Germinal center (tissue), 1 donor: ENCODE measurements around the gene ZSWIM8.
"Not testable (repeated sequence)": the region's sequence is repeated elsewhere in the genome, so short reads cannot be mapped to it uniquely, and the experiment has no call there.

Experiments used
- DNase-seq: peaks from one replicate; pipeline ENCODE4 v3.0.0; 2012; ENCODE audit warnings: mixed read lengths, low spot score

The ZSWIM8 gene

DNA sequence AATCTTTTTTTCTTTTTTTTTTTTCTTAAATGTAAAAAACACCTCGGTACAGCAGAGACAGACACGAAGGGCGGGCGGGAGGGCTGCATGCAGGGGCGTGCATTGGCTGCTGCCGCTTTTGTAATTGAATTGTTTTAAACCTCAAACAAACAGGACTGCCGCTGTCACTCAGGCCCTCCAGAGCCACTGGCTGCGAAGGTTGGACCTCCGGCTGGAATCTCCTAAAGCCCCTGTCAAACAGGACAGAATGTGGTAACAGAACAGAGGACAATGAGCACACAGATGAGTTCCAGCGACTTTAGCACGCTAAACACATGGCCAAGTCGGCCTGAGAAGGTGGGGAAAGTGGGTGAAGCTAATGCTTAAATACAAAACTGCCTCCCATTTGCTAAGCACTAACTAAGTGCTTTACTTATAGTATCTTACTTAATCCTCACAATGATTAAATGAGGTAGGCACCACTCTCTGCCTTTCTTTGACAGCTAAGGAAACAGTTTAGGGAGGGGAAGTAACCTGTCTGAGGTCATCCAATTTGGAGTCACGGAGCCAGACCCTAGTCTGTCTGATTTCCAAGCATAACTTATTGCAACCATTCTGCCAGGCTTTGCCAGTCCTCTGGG is 29.0 kb downstream of the ZSWIM8 start:
- no peak for DNase-seq

- DNase-seq: peak; percentile 28
These were observed 29.7 kb downstream of the ZSWIM8 start for GRCh38 chr10:73814896-73815718.

DNA sequence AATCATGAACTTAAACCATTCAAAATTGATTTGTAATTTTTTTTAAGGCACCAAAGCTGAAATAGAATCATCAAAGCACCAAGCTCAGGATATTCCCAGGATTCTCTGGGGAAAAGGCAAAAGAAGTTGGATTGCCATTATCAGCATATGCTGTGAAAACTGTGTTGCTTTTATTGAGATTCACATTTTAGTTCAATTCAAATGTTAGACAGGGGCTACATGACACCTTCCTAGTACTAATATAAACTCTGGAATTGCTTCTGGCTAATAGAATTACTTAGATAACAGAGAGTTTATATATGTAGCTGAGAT is 30.3 kb downstream of the ZSWIM8 start:
- no peak for DNase-seq

- DNase-seq: no peak
These were observed 31.7 kb downstream of the ZSWIM8 start for GRCh38 chr10:73816917-73817729.

DNA sequence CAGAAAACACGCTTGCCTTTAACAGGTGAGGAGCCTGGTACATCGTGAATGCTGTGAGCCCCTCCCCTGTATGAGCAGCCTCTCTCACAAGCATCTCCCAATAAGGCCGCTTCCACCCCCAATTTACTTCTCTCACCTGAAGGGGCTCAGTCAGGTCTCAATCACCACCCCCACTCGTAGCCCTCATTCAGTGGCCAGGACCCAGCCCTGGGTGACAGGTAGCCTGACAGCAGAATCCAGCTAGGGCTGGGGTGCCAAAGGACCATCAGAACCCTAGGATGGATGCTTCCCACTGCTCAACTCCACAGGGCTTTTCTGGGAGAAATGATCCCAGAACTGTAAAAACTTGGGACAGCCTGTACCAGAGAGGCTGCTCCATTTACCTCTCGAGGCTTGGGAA is 32.4 kb downstream of the ZSWIM8 start:
- no peak for DNase-seq

DNA sequence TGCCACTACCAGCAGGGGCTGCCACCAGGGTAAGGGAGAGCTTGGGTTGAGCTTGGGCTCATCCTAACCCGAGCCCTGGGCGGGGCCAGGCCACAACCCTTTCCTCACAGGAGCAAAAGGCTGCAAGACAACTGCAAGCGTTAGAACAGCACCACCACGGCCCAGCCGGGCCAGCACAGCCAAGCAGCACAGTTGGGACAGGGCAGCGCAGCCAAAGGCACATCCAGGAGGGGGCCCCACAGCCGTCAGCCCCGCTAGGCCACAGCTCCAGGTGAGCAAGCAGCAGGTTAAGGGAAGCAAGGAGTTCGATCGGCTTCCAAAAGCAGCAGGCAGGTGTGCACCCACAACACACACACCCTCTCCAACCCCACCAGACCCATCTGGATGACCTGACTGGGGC is 33.0 kb downstream of the ZSWIM8 start:
- DNase-seq: no peak

DNA sequence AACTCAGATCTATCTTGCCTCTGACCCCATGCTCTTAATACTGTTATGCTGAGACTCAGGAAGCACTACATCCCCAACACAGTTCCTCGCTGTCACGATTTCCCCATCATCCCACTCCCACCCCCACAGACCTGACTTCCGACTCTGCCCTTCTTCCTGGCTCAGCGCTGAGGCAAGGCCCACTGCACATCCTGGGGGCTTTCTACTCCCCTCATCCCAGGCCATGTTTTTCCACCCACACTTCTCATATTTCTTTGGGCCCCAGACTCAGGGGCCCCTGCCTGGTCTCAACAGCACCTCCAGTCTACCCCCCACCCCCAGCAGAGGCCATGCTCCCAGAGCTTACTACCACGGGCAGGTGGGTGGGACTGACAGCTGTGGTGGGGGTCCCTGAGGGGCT is 33.7 kb downstream of the ZSWIM8 start:
- DNase-seq: no peak

DNA sequence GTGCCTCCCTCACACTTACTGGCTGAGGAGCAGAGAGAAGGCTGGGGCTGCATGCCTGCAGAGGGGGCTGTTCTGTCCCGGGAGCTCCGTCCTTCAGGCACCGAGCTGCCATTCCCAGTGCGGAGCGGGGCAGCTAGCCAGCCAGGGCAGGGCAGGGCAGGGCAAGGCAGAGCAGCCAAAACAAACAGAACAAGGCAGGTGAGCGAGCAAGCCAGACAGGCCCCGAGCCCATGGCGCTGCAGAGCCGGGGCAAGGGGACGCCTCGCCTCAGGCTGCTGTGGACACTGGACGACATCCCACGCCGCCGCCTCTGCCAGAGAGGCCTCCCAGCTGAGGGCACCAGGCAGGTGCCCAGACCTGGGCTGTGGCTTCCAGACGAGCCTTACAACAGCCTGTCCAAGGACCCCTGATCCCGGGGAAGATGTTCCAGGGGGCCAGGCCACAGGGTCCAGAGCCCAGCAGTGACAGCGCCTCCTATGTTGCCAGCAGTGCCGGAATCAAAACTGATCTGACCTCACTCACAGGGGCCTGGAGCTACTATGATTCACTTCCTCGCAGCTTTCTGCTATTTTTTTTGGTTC is 34.2 kb downstream of the ZSWIM8 start:
- DNase-seq: no peak

- no peak for DNase-seq
These were observed 38.0 kb downstream of the ZSWIM8 start for GRCh38 chr10:73823391-73823790.

GRCh38 chr10:73824146-73824725 is 38.8 kb downstream of the ZSWIM8 start:
- DNase-seq: no peak

DNA sequence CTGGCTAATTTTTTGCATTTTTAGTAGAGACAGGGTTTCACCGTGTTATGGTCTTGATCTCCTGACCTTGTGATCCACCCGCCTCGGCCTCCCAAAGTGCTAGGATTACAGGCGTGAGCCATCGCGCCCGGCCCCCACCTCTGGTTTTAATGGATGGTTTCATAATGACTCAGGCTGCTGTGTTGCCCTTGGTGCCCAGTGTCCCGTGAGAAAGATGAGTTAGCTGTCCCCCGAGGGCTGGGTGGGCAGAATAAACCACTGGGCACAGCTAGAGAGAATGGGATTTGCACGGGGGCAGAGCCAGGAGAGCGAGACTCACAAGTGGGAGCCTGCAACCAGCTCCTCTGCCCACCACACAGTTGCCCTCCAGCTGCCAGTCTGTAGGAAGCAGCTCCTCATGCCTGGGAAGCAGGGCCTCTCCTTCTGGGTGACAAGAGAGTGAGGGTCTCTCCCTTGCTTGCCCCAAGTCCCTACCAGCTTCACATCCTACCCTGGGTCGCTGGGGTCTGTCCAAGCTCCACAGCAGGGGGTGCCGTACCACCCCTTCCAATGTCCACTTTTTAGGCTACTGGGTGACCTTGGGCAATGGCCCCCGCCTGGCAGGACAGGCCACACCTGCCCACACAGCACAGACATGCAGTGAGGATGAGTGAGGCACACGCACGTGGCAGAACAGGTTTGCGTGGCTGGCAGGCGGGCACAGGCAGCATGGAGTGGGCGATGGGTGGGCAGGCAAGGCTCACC is 42.1 kb downstream of the ZSWIM8 start:
- no peak for DNase-seq

GRCh38 chr10:73828161-73828560 is 42.8 kb downstream of the ZSWIM8 start:
- no peak for DNase-seq

GRCh38 chr10:73829090-73829489 is 43.7 kb downstream of the ZSWIM8 start:
- DNase-seq: not testable (repeated sequence)

- DNase-seq: no peak
These were observed 51.1 kb downstream of the ZSWIM8 start for GRCh38 chr10:73836427-73836980.

DNA sequence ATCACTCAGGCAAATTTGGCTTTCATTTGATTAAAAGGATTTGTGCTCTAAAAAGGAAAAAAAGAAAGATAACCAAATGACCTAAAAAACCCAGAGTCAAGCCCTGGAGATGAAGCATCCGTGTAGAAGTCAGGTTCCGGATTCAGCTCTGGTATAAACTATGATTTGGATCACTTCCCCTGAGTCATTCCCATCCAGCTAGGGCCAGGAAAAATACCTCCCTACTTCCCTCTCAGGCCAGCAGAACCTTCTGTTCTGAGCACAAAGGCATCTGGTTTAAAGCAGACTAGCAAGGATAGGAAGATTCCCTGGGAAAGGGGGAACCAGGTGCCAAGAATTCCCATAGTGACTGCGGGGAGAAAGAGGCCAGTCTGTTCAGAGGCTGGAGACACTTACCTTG is 51.7 kb downstream of the ZSWIM8 start:
- DNase-seq: no peak

GRCh38 chr10:73838008-73838567 is 52.7 kb downstream of the ZSWIM8 start:
- DNase-seq: no peak

- DNase-seq: no peak
These were observed 53.4 kb downstream of the ZSWIM8 start for GRCh38 chr10:73838827-73839226.

GRCh38 chr10:73839276-73839966 is 54.0 kb downstream of the ZSWIM8 start:
- no peak for DNase-seq

DNA sequence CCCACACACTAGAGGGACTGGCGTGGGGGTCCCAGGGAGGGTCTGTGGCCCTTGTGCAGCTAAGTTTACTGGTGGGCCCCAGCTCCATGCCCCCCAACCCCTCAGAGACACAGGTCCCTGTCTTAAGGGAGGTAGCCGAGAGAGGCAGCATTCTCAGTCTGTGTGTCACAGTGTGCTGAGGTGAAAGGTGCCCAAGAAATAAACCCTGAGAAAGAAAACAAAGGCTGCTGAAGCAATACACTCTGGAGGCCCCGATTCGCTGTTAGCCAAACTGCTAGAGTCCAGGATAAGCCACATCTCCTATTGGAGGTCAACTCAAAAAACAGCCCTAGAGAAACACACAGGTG is 54.6 kb downstream of the ZSWIM8 start:
- DNase-seq: no peak

GRCh38 chr10:73840403-73841060 is 55.1 kb downstream of the ZSWIM8 start:
- DNase-seq: no peak
